Right lobe of liver (tissue), 6 donors: Measurements from ENCODE around the gene TEX26. TPM values are rescaled to one million over a fixed set of nuclear protein-coding genes. Genes with fewer than 3 reads are reported as not detected.

Source experiments
- ATAC-seq, 4 donors: fragments of 200-7000 bp; cut with Tn5 transposase; one replicate each; pipeline ENCODE4 v1.9.1; 2020; ENCODE audit warnings: mild to moderate bottlenecking in 4 of 4, moderate library complexity in 4 of 4
- DNase-seq, 3 donors: peaks; one replicate each; pipeline ENCODE4 v3.0.0-alpha.2; 2020
- H3K27ac ChIP-seq, 3 donors: fragments of 200-600 bp; one replicate each; pipeline ENCODE4 v1.8.0; 2022
- H3K27me3 ChIP-seq, 2 donors: fragments of 200-600 bp; one replicate each; pipeline ENCODE4 v1.8.0; 2022
- H3K36me3 ChIP-seq, 4 donors: fragments of 200-600 bp; sonication (generic) in 1 of 4; one replicate each; pipeline versions ENCODE4 v1.5.1 to v1.8.0; 2017 to 2022; ENCODE audit warnings: control low read depth in 1 of 4
- H3K4me1 ChIP-seq, 4 donors: fragments of 200-600 bp; sonication (generic) in 1 of 4; one replicate each; pipeline versions ENCODE4 v1.5.1 to v1.8.0; 2017 to 2022; ENCODE audit warnings: control low read depth in 1 of 4
- H3K4me3 ChIP-seq, 3 donors: fragments of 200-600 bp; one replicate each; pipeline ENCODE4 v1.8.0; 2022
- H3K9me3 ChIP-seq, 4 donors: fragments of 200-600 bp; sonication (generic) in 1 of 4; one replicate each; pipeline versions ENCODE4 v1.5.1 to v1.8.0; 2017 to 2022; ENCODE audit warnings: control low read depth in 1 of 4
- CTCF ChIP-seq, 4 donors: fragments of 200-600 bp in 3 of 4; fragments of 450-650 bp in 1 of 4; IDR thresholded peaks; one replicate each; pipeline versions ENCODE4 v1.5.1 to v1.8.0; 2016 to 2022; ENCODE audit warnings: antibody characterized with exemption in 4 of 4, mild to moderate bottlenecking in 2 of 4
- POLR2A ChIP-seq: fragments of 450-650 bp; IDR thresholded peaks from one replicate; pipeline ENCODE4 v1.6.1; 2017; ENCODE audit warnings: antibody characterized with exemption, mild to moderate bottlenecking
- WGBS: methylation state at CpG from one replicate; pipeline ENCODE4 v1.1.6; 2018; ENCODE audit warnings: low coverage, low lambda C conversion rate; ENCODE audit not compliant: insufficient coverage; ENCODE audit errors: missing lambda C conversion rate; 5-methylcytosine and 5-hydroxymethylcytosine counted together
- intact Hi-C, 2 donors: fragments of 100-400 bp; cut with DNase I; formaldehyde crosslinking; loops; one replicate each; pipeline versions ENCODE4 v1.11.2 to v1.14.1; 2022
- total RNA-seq, 6 experiments: library from RNA; depleted of rRNA in 2 of 6; stranded (reverse); fragments of >200 nt in 2 of 6; fragmentation: NEBNext Ultra II Directional in 3 of 6; extraction: Animal tissue kit (Norgen Biotek cat#: 25700) in 3 of 6; gene quantifications; one replicate each; pipeline versions ENCODE4 v1.1.0 to v1.2.4, GENCODE V29; 2016 to 2023
- donor health status: DM: no; HTN: yes; CAD: no.
- donor health status: DM: no; HTN: no; CAD: no.
- donor health status: DM: no; HTN: no; CAD: no.
- donor health status: DM: no; HTN: yes; CAD: no.
- donor health status: DM: no; HTN: yes; CAD: no.

Gene TEX26
- total RNA-seq, 6 experiments from 2014 or later = 0.37 TPM; not detected in 5

- 12% methylated on average over 2 of the region's 2 CpGs for WGBS
- Histone ChIP-seq H3K4me3 (no peak overlapping the region), H3K27me3 (no peaks in the 10 kb centered on the region), H3K36me3 (no peaks in the 10 kb centered on the region), H3K4me1 (no peaks in the 10 kb centered on the region), H3K9me3 (no peaks in the 10 kb centered on the region), H3K27ac (no peak overlapping the region)
- intact Hi-C loops = no loop called here
- no peak for DNase-seq
- no peak for ATAC-seq
- no peak for TF ChIP-seq CTCF (IDR thresholded peaks at IDR 0.05)
- no peak for TF ChIP-seq POLR2A
Observed at GRCh38 chr13:30968846-30969245, 36.4 kb downstream of the TEX26 start.

GRCh38 chr13:30971575-30971974 lies 39.1 kb downstream of the TEX26 start:
- no peak for ATAC-seq
- TF ChIP-seq POLR2A (no peak), CTCF (IDR thresholded peaks at IDR 0.05) (no peak)
- Histone ChIP-seq H3K27me3 (no peaks in the 10 kb centered on the region), H3K27ac (no peak overlapping the region), H3K36me3 (no peaks in the 10 kb centered on the region), H3K4me3 (no peak overlapping the region), H3K4me1 (no peaks in the 10 kb centered on the region), H3K9me3 (no peaks in the 10 kb centered on the region)
- no peak for DNase-seq
- WGBS = 55% methylated on average over 2 of the region's 2 CpGs
- intact Hi-C loops = no loop called here

- no peaks in the 10 kb centered on the region for H3K9me3 ChIP-seq
- H3K27ac ChIP-seq = no peak overlapping the region
- TF ChIP-seq POLR2A (no peak), CTCF (IDR thresholded peaks at IDR 0.05) (no peak)
- H3K36me3 ChIP-seq = no peaks in the 10 kb centered on the region
- DNase-seq (no peak), ATAC-seq (no peak)
- no peak overlapping the region for H3K4me3 ChIP-seq
- WGBS = 0% methylated on average over 1 of the region's 1 CpG
- H3K4me1 ChIP-seq = no peaks in the 10 kb centered on the region
- intact Hi-C loops = no loop called here
- no peaks in the 10 kb centered on the region for H3K27me3 ChIP-seq
Observed at GRCh38 chr13:30972888-30973377, 40.5 kb downstream of the TEX26 start.

GRCh38 chr13:30974350-30974749 lies 41.9 kb downstream of the TEX26 start:
- ATAC-seq (no peak), DNase-seq (no peak)
- Histone ChIP-seq H3K9me3 (no peaks in the 10 kb centered on the region), H3K27ac (no peak overlapping the region), H3K4me1 (no peaks in the 10 kb centered on the region), H3K27me3 (no peaks in the 10 kb centered on the region), H3K36me3 (no peaks in the 10 kb centered on the region), H3K4me3 (no peak overlapping the region)
- 23% methylated on average over 2 of the region's 2 CpGs for WGBS
- TF ChIP-seq POLR2A = no peak
- TF ChIP-seq CTCF (IDR thresholded peaks at IDR 0.05) = no peak
- intact Hi-C loops = no loop called here

GRCh38 chr13:30976025-30976424 lies 43.6 kb downstream of the TEX26 start:
- no peaks in the 10 kb centered on the region for H3K9me3 ChIP-seq
- no peak for ATAC-seq
- H3K36me3 ChIP-seq = no peaks in the 10 kb centered on the region
- intact Hi-C loops = no loop called here
- DNase-seq = no peak
- H3K4me1 ChIP-seq = no peaks in the 10 kb centered on the region
- TF ChIP-seq POLR2A = no peak
- no peak for TF ChIP-seq CTCF (IDR thresholded peaks at IDR 0.05)
- H3K4me3 ChIP-seq = no peak overlapping the region
- no peaks in the 10 kb centered on the region for H3K27me3 ChIP-seq
- 64% methylated on average over 4 of the region's 4 CpGs for WGBS
- H3K27ac ChIP-seq = no peak overlapping the region
